ENCODE data around the gene FAM114A2.
A peak's percentile ranks its signal among the peaks of the same experiment; 100 is the strongest.

Gene FAM114A2

GRCh38 chr5:153983885-153984284 lies 54.8 kb downstream of the FAM114A2 start:
- DNase-seq (ENCODE audit: low read depth), result no peak

GRCh38 chr5:153981905-153982605 lies 56.7 kb downstream of the FAM114A2 start:
- DNase-seq (ENCODE audit: low read depth), result no peak

- DNase-seq (ENCODE audit: low read depth), result peak; percentile 34
These were observed 59.5 kb downstream of the FAM114A2 start for GRCh38 chr5:153979028-153979783.

GRCh38 chr5:153974813-153975163 lies 63.9 kb downstream of the FAM114A2 start:
- DNase-seq (ENCODE audit: low read depth), result no peak

GRCh38 chr5:153974131-153974812 lies 64.4 kb downstream of the FAM114A2 start:
- peak; percentile 47 for DNase-seq (ENCODE audit: low read depth)

- DNase-seq (ENCODE audit: low read depth), result no peak
These were observed 66.5 kb downstream of the FAM114A2 start for GRCh38 chr5:153972240-153972639.

- no peak for DNase-seq (ENCODE audit: low read depth)
These were observed 68.2 kb downstream of the FAM114A2 start for GRCh38 chr5:153970496-153970895.

GRCh38 chr5:153969563-153969895 lies 69.2 kb downstream of the FAM114A2 start:
- DNase-seq (ENCODE audit: low read depth), result no peak

GRCh38 chr5:153968761-153969562 lies 69.7 kb downstream of the FAM114A2 start:
- no peak for DNase-seq (ENCODE audit: low read depth)

GRCh38 chr5:153964880-153965645 lies 73.6 kb downstream of the FAM114A2 start:
- DNase-seq (ENCODE audit: low read depth), result peak; percentile 32

GRCh38 chr5:153964191-153964879 lies 74.4 kb downstream of the FAM114A2 start:
- DNase-seq (ENCODE audit: low read depth), result peak; percentile 10

GRCh38 chr5:153960269-153961215 lies 78.2 kb downstream of the FAM114A2 start:
- peak; percentile 27 for DNase-seq (ENCODE audit: low read depth)

GRCh38 chr5:153959134-153959957 lies 79.4 kb downstream of the FAM114A2 start:
- DNase-seq (ENCODE audit: low read depth), result peak; percentile 55

- no peak for DNase-seq (ENCODE audit: low read depth)
These were observed 81.5 kb downstream of the FAM114A2 start for GRCh38 chr5:153957205-153957604.

- no peak for DNase-seq (ENCODE audit: low read depth)
These were observed 85.3 kb downstream of the FAM114A2 start for GRCh38 chr5:153953411-153953810.

- DNase-seq (ENCODE audit: low read depth), result no peak
These were observed 85.8 kb downstream of the FAM114A2 start for GRCh38 chr5:153952893-153953292.

- DNase-seq (ENCODE audit: low read depth), result no peak
These were observed 86.7 kb downstream of the FAM114A2 start for GRCh38 chr5:153952057-153952456.

GRCh38 chr5:153941265-153941664 lies 97.4 kb downstream of the FAM114A2 start:
- no peak for DNase-seq (ENCODE audit: low read depth)

All from amniotic epithelial cell (primary cell).